Ishikawa (cell line): ENCODE measurements around the gene XPO6.

ENCODE experiments used
- CEBPB ChIP-seq: IDR thresholded peaks from 2 replicates; pipeline ENCODE4 v1.6.1; 2012
- CREB1 ChIP-seq: IDR thresholded peaks from 2 replicates; pipeline ENCODE4 v1.6.1; 2012; ENCODE audit warnings: low read depth
- EGR1 ChIP-seq: IDR thresholded peaks from 2 replicates; pipeline ENCODE4 v1.6.1; 2012
- EP300 ChIP-seq: IDR thresholded peaks from 2 replicates; pipeline ENCODE4 v1.6.1; 2012; ENCODE audit warnings: borderline replicate concordance
- FOXM1 ChIP-seq: IDR thresholded peaks from 2 replicates; pipeline ENCODE4 v1.6.1; 2012; ENCODE audit warnings: low read depth, borderline replicate concordance
- MAX ChIP-seq: IDR thresholded peaks from 2 replicates; pipeline ENCODE4 v1.6.1; 2012
- NFIC ChIP-seq: IDR thresholded peaks from 2 replicates; pipeline ENCODE4 v1.6.1; 2012
- RAD21 ChIP-seq: IDR thresholded peaks from 2 replicates; pipeline ENCODE4 v1.6.1; 2012; ENCODE audit warnings: low read depth
- REST ChIP-seq: IDR thresholded peaks from 2 replicates; pipeline ENCODE4 v1.6.1; 2012; ENCODE audit warnings: low read depth, mild to moderate bottlenecking
- TAF1 ChIP-seq: IDR thresholded peaks from 2 replicates; pipeline ENCODE4 v1.6.1; 2012; ENCODE audit warnings: low read depth, mild to moderate bottlenecking
- TCF12 ChIP-seq: IDR thresholded peaks from 2 replicates; pipeline ENCODE4 v1.6.1; 2012; ENCODE audit warnings: low read depth
- TEAD4 ChIP-seq: IDR thresholded peaks from 2 replicates; pipeline ENCODE4 v1.6.1; 2012
- USF1 ChIP-seq: IDR thresholded peaks from 2 replicates; pipeline ENCODE4 v1.6.1; 2012
- YY1 ChIP-seq: IDR thresholded peaks from 2 replicates; pipeline ENCODE4 v1.6.1; 2012; ENCODE audit warnings: low read depth
- ZBTB7A ChIP-seq: IDR thresholded peaks from 2 replicates; pipeline ENCODE4 v1.6.1; 2012; ENCODE audit warnings: low read depth

The XPO6 gene

GRCh38 chr16:28130099-28131088, 81.4 kb downstream of the XPO6 start:
- TF ChIP-seq ZBTB7A (no peak), TCF12 (peak; percentile 42; the same call in 1 of the 2 replicates), EP300 (peak; percentile 63; the same call in 1 of the 2 replicates), CEBPB (no peak), MAX (no peak), USF1 (no peak), TAF1 (no peak), CREB1 (no peak), EGR1 (no peak), FOXM1 (no peak), TEAD4 (no peak), NFIC (peak; percentile 39; the same call in 1 of the 2 replicates), YY1 (no peak), RAD21 (no peak), REST (no peak)

GRCh38 chr16:28126684-28127620, 84.8 kb downstream of the XPO6 start:
- TF ChIP-seq FOXM1 (no peak), CREB1 (no peak), YY1 (no peak), TEAD4 (no peak), NFIC (no peak), EGR1 (no peak), USF1 (no peak), EP300 (no peak)

GRCh38 chr16:28125592-28125991, 86.2 kb downstream of the XPO6 start:
- no peak for TF ChIP-seq RAD21
- no peak for TF ChIP-seq YY1
- no peak for TF ChIP-seq EP300
- TF ChIP-seq MAX = no peak
- no peak for TF ChIP-seq USF1
- TF ChIP-seq TAF1 = no peak
- no peak for TF ChIP-seq TEAD4
- TF ChIP-seq EGR1 = no peak
- TF ChIP-seq TCF12 = no peak

- no peak for TF ChIP-seq TAF1
- no peak for TF ChIP-seq TCF12
- TF ChIP-seq ZBTB7A = no peak
- no peak for TF ChIP-seq REST
- no peak for TF ChIP-seq USF1
- no peak for TF ChIP-seq EGR1
Measured at GRCh38 chr16:28121527-28121926, 90.2 kb downstream of the XPO6 start.
